GM21390 (cell line): ENCODE measurements around the gene FGF10.

Experiments
- ATAC-seq: cut with Tn5 transposase; IDR thresholded peaks from one replicate; pipeline ENCODE4 v1.9.1; 2021; ENCODE audit not compliant: unreplicated experiment

Gene FGF10

DNA sequence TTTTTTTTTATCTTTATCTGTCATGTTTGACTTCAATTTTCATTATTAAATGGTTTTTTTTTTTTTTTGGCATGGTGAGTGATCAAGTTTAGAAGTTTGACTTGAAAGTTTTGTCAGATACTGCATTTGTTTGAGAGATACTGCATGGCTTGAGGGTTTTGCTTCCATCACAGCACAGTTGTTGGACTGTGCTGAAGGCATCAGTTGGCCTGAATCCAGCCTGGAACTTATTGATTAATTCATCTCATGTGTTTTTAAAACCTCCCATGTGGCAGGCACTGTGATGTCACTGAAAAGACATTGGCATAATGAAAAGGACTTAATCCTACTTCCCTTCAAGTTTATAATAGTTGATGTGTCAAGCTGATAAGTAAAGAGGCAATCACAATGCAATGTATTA is 128.4 kb downstream of the FGF10 start:
- ATAC-seq = no peak

DNA sequence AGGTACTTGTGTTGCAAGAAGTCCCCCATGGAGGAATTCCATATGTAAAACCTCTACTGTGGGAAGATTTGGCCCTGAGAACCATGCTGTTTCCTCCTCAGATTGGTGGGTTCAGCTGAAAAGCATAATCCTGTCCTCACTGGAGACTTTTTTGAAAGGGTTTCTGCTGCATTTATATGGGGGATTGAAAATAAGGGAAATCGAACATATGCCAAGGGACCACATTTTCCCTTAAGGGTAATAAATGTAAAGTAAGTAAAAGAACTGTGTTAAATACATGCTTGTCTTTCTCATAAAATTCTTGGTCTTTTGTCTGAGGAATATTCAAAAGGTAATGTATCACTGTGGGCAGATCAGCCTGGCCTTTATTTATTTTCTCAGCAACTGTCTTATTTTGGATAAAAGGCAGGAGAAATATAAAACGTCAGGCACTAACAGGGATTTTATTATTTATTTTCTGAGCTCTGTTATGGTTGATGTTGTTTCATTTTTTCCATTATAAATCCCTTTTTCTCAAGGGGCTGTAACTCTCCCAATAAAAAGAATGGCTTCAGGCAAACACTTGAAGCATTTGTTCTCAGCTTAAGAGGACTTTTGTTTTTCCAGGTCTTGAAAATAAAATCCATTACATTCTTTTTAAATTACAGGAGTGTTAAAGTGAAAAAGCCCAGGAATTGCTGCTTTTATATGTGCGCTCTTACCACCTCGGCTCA is 131.4 kb downstream of the FGF10 start:
- ATAC-seq = no peak

DNA sequence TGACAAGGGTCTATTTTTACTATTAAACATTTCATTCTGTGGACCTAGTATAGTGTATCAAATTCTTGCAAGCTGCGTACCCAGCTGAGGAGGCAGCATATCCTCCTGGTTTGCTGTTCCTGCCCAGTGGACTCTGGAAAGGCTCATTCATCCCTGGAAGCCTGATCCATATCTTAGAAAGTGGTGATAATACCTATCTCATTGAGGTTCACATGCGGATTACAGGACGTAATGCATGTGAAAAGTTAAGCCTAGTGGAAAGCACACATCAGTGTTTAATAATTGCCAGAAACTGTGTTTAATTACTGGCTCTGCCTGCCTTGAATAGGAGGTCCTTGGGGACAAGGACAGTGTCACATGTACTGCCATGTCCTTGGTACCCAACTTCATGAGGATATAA is 132.0 kb downstream of the FGF10 start:
- ATAC-seq = no peak
